Spleen (tissue), 11 donors: Measurements from ENCODE around the gene SYNPO. TPM values are rescaled to one million over a fixed set of nuclear protein-coding genes. Genes with fewer than 3 reads are reported as not detected.

Source experiments
- DNase-seq: peaks from one replicate; pipeline ENCODE4 v3.0.0-alpha.2; 2020
- H3K27ac ChIP-seq, 8 donors: fragments of 200-600 bp; sonication (generic) in 7 of 8; 1 replicate in 4 of 8; 2 replicates in 4 of 8; pipeline versions ENCODE4 v1.5.0 to v1.8.0; 2016 to 2021; ENCODE audit warnings: inconsistent platforms in 4 of 8, mild to moderate bottlenecking in 4 of 8, moderate library complexity in 1 of 8
- H3K27me3 ChIP-seq, 7 donors: fragments of 200-600 bp; sonication (generic) in 6 of 7; replicated peaks in 1 of 7; 1 replicate in 4 of 7; 2 replicates in 3 of 7; pipeline versions ENCODE4 v1.5.0 to v1.8.0; 2016 to 2021; ENCODE audit warnings: inconsistent platforms in 3 of 7, mild to moderate bottlenecking in 1 of 7
- H3K36me3 ChIP-seq, 6 donors: fragments of 200-600 bp; sonication (generic) in 5 of 6; 1 replicate in 4 of 6; 2 replicates in 2 of 6; pipeline versions ENCODE4 v1.5.0 to v1.8.0; 2016 to 2021; ENCODE audit warnings: inconsistent platforms in 2 of 6
- H3K4me1 ChIP-seq, 6 donors: fragments of 200-600 bp; sonication (generic) in 5 of 6; 1 replicate in 3 of 6; 2 replicates in 3 of 6; pipeline versions ENCODE4 v1.5.0 to v1.8.0; 2016 to 2021; ENCODE audit warnings: inconsistent platforms in 3 of 6
- H3K4me3 ChIP-seq, 8 donors: fragments of 200-600 bp; sonication (generic) in 7 of 8; 1 replicate in 4 of 8; 2 replicates in 4 of 8; pipeline versions ENCODE4 v1.5.0 to v1.8.0; 2016 to 2021; ENCODE audit warnings: inconsistent platforms in 4 of 8, mild to moderate bottlenecking in 4 of 8, moderate library complexity in 2 of 8
- H3K9me3 ChIP-seq, 8 donors: fragments of 200-600 bp; sonication (generic) in 7 of 8; 1 replicate in 4 of 8; 2 replicates in 4 of 8; pipeline versions ENCODE4 v1.5.0 to v1.8.0; 2016 to 2021; ENCODE audit warnings: inconsistent platforms in 4 of 8
- CTCF ChIP-seq, 11 experiments: fragments of 200-600 bp in 7 of 11; fragments of 450-650 bp in 4 of 11; sonication (generic) in 4 of 11; IDR thresholded peaks in 8 of 11; conservative IDR thresholded peaks in 3 of 11; 1 replicate in 7 of 11; 2 replicates in 4 of 11; pipeline versions ENCODE4 v1.4.0 to v1.8.0; 2016 to 2021; ENCODE audit warnings: antibody characterized with exemption in 11 of 11, inconsistent platforms in 4 of 11, mild to moderate bottlenecking in 1 of 11
- POLR2A ChIP-seq, 3 donors: fragments of 450-650 bp; IDR thresholded peaks; one replicate each; pipeline ENCODE4 v1.5.1; 2017; ENCODE audit warnings: antibody characterized with exemption in 3 of 3, mild to moderate bottlenecking in 1 of 3
- POLR2AphosphoS5 ChIP-seq, 3 donors: sonication (generic); formaldehyde crosslinking; IDR thresholded peaks; one replicate each; pipeline ENCODE4 v1.5.1; 2017; ENCODE audit warnings: antibody characterized with exemption in 3 of 3
- WGBS, 5 donors: extraction: QIAGEN DNeasy Blood & Tissue Kit in 3 of 5; methylation state at CpG; one replicate each; pipeline versions ENCODE4 v1.1.5 to v1.1.7; 2013 to 2018; 5-methylcytosine and 5-hydroxymethylcytosine counted together
- intact Hi-C: fragments of 100-400 bp; cut with DNase I; formaldehyde crosslinking; loops from one replicate; pipeline ENCODE4 v1.15.0; 2023; ENCODE audit warnings: low total_unique reads
- polyA plus RNA-seq, 3 donors: library from polyadenylated mRNA; stranded (reverse); fragments of 200-250 nt; gene quantifications; one replicate each; pipeline ENCODE4 v1.2.1, GENCODE V29; 2013
- total RNA-seq, 7 donors: library from RNA; depleted of rRNA in 3 of 7; stranded (reverse); fragments of >200 nt in 3 of 7; fragmentation: NEBNext Ultra II Directional in 4 of 7; extraction: Animal tissue kit (Norgen Biotek cat#: 25700) in 4 of 7; gene quantifications; one replicate each; pipeline versions ENCODE4 v1.1.0 to v1.2.1, GENCODE V29; 2016 to 2021
- donor health status: healthy with polysubstance abuse.
- donor health status: DM: no; HTN: no; CAD: no; lungs with moderate emphysema.
- donor health status: DM: no; HTN: no; CAD: no.
- donor health status: Bipolar disorder and iron deficiency.
- donor health status: healthy.
- donor health status: DM: no; HTN: no; CAD: no.
- donor health status: DM: yes; HTN: yes; CAD: no.

SYNPO gene
- total and polyA plus RNA-seq, 10 donors: 6.9 to 133 (median 45.9) TPM

DNA sequence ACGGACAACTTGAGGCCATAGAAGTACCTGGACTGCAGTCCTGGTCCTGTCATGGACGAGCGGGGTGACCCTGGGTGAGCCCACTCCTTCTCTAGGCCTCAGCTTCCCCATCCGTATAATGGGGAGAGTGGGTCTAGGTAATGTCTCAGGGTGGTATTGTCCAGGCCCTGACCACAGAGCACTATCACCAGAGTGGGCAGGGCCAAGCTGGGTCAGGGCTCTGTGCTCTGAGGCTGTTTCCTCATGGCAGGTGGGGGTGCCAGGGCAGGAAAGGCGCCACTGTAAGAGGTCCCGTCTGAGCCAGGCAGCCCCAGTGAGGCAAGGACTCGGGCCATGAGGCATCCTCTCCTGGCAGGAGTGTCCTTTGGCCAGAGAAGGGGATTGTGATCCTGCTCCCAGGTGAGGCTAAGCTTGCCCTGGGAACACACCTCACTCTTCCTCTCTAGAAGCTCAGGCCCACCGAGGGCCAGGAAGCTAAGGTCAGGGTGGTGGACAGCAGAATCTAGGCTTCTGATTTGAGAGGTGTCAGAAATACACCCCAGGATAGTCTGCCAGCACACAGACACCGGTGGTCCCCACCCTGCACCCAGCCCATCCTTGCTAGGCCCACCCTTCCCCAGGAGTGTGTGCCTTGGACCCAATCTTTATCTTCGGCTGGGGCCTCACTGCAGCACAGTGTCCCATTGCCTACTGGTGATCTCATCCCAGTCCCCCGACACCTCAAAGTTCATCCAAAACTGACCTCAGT lies 19.1 kb downstream of the SYNPO start:
- H3K9me3 ChIP-seq: no peaks in the 10 kb centered on the region
- H3K4me1 ChIP-seq: peaks cover 4 to 29% (median 22%) of the 10 kb centered on the region in 6 donors
- H3K36me3 ChIP-seq: no peaks in the 10 kb centered on the region
- TF ChIP-seq POLR2AphosphoS5 (IDR thresholded peaks at IDR 0.05) (peak in 2 of 3 donors; percentile 54 to 69), POLR2A (IDR thresholded peaks at IDR 0.05) (no peak)
- H3K4me3 ChIP-seq: no peak overlapping the region
- WGBS, 5 donors: 75 to 89% (median 80%) methylated on average over 8 to 11 of the region's 11 CpGs
- peak overlapping the region in 1 of 8 donors; percentile 75 for H3K27ac ChIP-seq
- intact Hi-C loops: loop anchor here (5.0 kb wide), 1 partner anchor 97 kb away; no protein-coding TSS in a partner anchor
- DNase-seq: no peak
- peaks cover 0 to 7% (median 0%) of the 10 kb centered on the region in 7 donors for H3K27me3 ChIP-seq

GRCh38 chr5:150660108-150660831 lies 19.8 kb downstream of the SYNPO start:
- 64 to 81% (median 69%) methylated on average over 4 of the region's 4 CpGs for WGBS, 5 donors
- no peak overlapping the region for H3K4me3 ChIP-seq
- H3K9me3 ChIP-seq: no peaks in the 10 kb centered on the region
- peak overlapping the region in 1 of 8 donors; percentile 75 for H3K27ac ChIP-seq
- H3K36me3 ChIP-seq: no peaks in the 10 kb centered on the region
- DNase-seq: no peak
- peaks cover 4 to 27% (median 21%) of the 10 kb centered on the region in 6 donors for H3K4me1 ChIP-seq
- H3K27me3 ChIP-seq: peaks cover 0 to 7% (median 0%) of the 10 kb centered on the region in 7 donors
- intact Hi-C loops: no loop called here
- TF ChIP-seq POLR2AphosphoS5 (IDR thresholded peaks at IDR 0.05): no peak
- no peak for TF ChIP-seq POLR2A (IDR thresholded peaks at IDR 0.05)
- no peak for TF ChIP-seq CTCF (IDR thresholded peaks at IDR 0.05 in 8 of 11, conservative IDR thresholded peaks at IDR 0.05 in 3 of 11)

DNA sequence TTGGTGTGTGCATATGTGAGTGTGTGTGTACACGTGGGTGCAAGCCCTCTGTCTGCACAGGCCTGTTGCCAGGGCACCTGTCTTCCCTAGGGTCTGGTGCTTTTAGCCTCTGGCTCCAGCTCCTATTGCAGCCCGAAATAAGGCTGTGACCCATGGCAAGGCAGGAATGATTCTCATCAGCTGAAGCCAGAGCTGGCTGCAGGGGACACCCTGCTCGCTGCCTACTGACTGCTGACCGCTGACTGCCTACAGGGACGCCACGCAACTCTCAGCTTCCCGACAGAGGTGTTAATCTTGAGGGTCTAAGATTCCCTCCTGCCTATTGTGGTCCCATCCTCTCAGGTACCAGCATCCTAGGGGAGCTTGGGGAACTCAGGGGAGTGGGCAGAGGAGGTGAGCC lies 20.6 kb downstream of the SYNPO start, which contains the start of gene MYOZ3:
MYOZ3 (plus strand) TSS at position 166 of the 400 bp plus-strand sequence. CDS start 1,691 bp downstream, outside the sequence.
- WGBS, 5 donors: 73 to 88% (median 81%) methylated on average over 7 of the region's 7 CpGs
- DNase-seq: no peak

More for the DNA sequence above, 20.6 kb downstream of the SYNPO start, which contains the start of gene MYOZ3:
- H3K27ac ChIP-seq: no peak within 1 kb of the TSS
- intact Hi-C loops: no loop called here
- no peaks in the 10 kb centered on the region for H3K36me3 ChIP-seq
- peaks cover 0 to 7% (median 0%) of the 10 kb centered on the region in 7 donors for H3K27me3 ChIP-seq
- TF ChIP-seq CTCF (IDR thresholded peaks at IDR 0.05 in 8 of 11, conservative IDR thresholded peaks at IDR 0.05 in 3 of 11): no peak
- no peak for TF ChIP-seq POLR2A (IDR thresholded peaks at IDR 0.05)
- H3K4me3 ChIP-seq: no peak within 1 kb of the TSS
- peaks cover 4 to 19% (median 13%) of the 10 kb centered on the region in 6 donors for H3K4me1 ChIP-seq
- no peaks in the 10 kb centered on the region for H3K9me3 ChIP-seq
